ENCODE measurements around the gene SLC17A1. TPM values are rescaled to one million over a fixed set of nuclear protein-coding genes. Genes with fewer than 3 reads are reported as not detected.

SLC17A1 gene
- total RNA-seq, 1 donor from 2014 or later, result not detected

GRCh38 chr6:25804804-25805203 is 27.0 kb downstream of the SLC17A1 start:
- Histone ChIP-seq H3K9me3 (replicated peaks) (peaks cover 9% of the 10 kb centered on the region), H3K27ac (replicated peaks) (no peak overlapping the region), H3K27me3 (ENCODE audit: low read depth) (peaks cover 5% of the 10 kb centered on the region), H3K4me3 (no peak overlapping the region), H3K36me3 (no peaks in the 10 kb centered on the region), H3K4me1 (no peaks in the 10 kb centered on the region)
- TF ChIP-seq CTCF (IDR thresholded peaks at IDR 0.05; ENCODE audit: borderline replicate concordance), result no peak
- intact Hi-C loops (cut with micrococcal nuclease), result no loop called here
- DNase-seq, result no peak

- TF ChIP-seq CTCF (IDR thresholded peaks at IDR 0.05; ENCODE audit: borderline replicate concordance), result no peak
- Histone ChIP-seq H3K4me3 (no peak overlapping the region), H3K27ac (replicated peaks) (no peak overlapping the region), H3K9me3 (replicated peaks) (peaks cover 9% of the 10 kb centered on the region), H3K4me1 (no peaks in the 10 kb centered on the region), H3K36me3 (no peaks in the 10 kb centered on the region), H3K27me3 (ENCODE audit: low read depth) (no peaks in the 10 kb centered on the region)
- intact Hi-C loops (cut with micrococcal nuclease), result no loop called here
- no peak for DNase-seq
Measured at GRCh38 chr6:25801436-25801835, 30.4 kb downstream of the SLC17A1 start.

GRCh38 chr6:25794784-25795183 is 37.1 kb downstream of the SLC17A1 start:
- TF ChIP-seq CTCF (IDR thresholded peaks at IDR 0.05; ENCODE audit: borderline replicate concordance), result no peak
- intact Hi-C loops (cut with micrococcal nuclease), result no loop called here
- Histone ChIP-seq H3K27ac (replicated peaks) (no peak overlapping the region), H3K36me3 (no peaks in the 10 kb centered on the region), H3K27me3 (ENCODE audit: low read depth) (no peaks in the 10 kb centered on the region), H3K9me3 (replicated peaks) (no peaks in the 10 kb centered on the region), H3K4me1 (no peaks in the 10 kb centered on the region), H3K4me3 (no peak overlapping the region)
- no peak for DNase-seq

GRCh38 chr6:25793970-25794369 is 37.9 kb downstream of the SLC17A1 start:
- Histone ChIP-seq H3K9me3 (replicated peaks) (no peaks in the 10 kb centered on the region), H3K36me3 (no peaks in the 10 kb centered on the region), H3K27ac (replicated peaks) (no peak overlapping the region), H3K27me3 (ENCODE audit: low read depth) (no peaks in the 10 kb centered on the region), H3K4me3 (no peak overlapping the region), H3K4me1 (no peaks in the 10 kb centered on the region)
- DNase-seq, result no peak
- no peak for TF ChIP-seq CTCF (IDR thresholded peaks at IDR 0.05; ENCODE audit: borderline replicate concordance)
- intact Hi-C loops (cut with micrococcal nuclease), result no loop called here

- no peaks in the 10 kb centered on the region for H3K9me3 ChIP-seq (replicated peaks)
- no peak for TF ChIP-seq CTCF (IDR thresholded peaks at IDR 0.05; ENCODE audit: borderline replicate concordance)
- no peak overlapping the region for H3K27ac ChIP-seq (replicated peaks)
- no peak for DNase-seq
- H3K4me1 ChIP-seq, result no peaks in the 10 kb centered on the region
- intact Hi-C loops (cut with micrococcal nuclease), result no loop called here
- H3K4me3 ChIP-seq, result no peak overlapping the region
- H3K36me3 ChIP-seq, result no peaks in the 10 kb centered on the region
- no peaks in the 10 kb centered on the region for H3K27me3 ChIP-seq (ENCODE audit: low read depth)
Measured at GRCh38 chr6:25792016-25792415, 39.8 kb downstream of the SLC17A1 start.

GRCh38 chr6:25789475-25789874 is 42.4 kb downstream of the SLC17A1 start:
- Histone ChIP-seq H3K4me1 (no peaks in the 10 kb centered on the region), H3K36me3 (no peaks in the 10 kb centered on the region), H3K27ac (replicated peaks) (no peak overlapping the region), H3K9me3 (replicated peaks) (no peaks in the 10 kb centered on the region), H3K27me3 (ENCODE audit: low read depth) (no peaks in the 10 kb centered on the region), H3K4me3 (no peak overlapping the region)
- no peak for TF ChIP-seq CTCF (IDR thresholded peaks at IDR 0.05; ENCODE audit: borderline replicate concordance)
- no peak for DNase-seq
- intact Hi-C loops (cut with micrococcal nuclease), result no loop called here
